LNCAP (cell line): Measurements from ENCODE around the gene PTPRJ.

Experiments used
- TF ChIP-seq, protein P1 (sequence below): fragments of 450-650 bp; IDR thresholded peaks from 2 replicates; pipeline ENCODE4 v1.5.1; 2017; ENCODE audit warnings: mild to moderate bottlenecking

Gene PTPRJ

GRCh38 chr11:48025984-48026340, 45.6 kb downstream of the PTPRJ start:
- TF ChIP-seq, protein P1, sequence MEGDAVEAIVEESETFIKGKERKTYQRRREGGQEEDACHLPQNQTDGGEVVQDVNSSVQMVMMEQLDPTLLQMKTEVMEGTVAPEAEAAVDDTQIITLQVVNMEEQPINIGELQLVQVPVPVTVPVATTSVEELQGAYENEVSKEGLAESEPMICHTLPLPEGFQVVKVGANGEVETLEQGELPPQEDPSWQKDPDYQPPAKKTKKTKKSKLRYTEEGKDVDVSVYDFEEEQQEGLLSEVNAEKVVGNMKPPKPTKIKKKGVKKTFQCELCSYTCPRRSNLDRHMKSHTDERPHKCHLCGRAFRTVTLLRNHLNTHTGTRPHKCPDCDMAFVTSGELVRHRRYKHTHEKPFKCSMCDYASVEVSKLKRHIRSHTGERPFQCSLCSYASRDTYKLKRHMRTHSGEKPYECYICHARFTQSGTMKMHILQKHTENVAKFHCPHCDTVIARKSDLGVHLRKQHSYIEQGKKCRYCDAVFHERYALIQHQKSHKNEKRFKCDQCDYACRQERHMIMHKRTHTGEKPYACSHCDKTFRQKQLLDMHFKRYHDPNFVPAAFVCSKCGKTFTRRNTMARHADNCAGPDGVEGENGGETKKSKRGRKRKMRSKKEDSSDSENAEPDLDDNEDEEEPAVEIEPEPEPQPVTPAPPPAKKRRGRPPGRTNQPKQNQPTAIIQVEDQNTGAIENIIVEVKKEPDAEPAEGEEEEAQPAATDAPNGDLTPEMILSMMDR = no peak

GRCh38 chr11:48028914-48029680, 48.7 kb downstream of the PTPRJ start:
- TF ChIP-seq, protein P1 = no peak

GRCh38 chr11:48029681-48030290, 49.4 kb downstream of the PTPRJ start:
- TF ChIP-seq, protein P1 = no peak

GRCh38 chr11:48031602-48032001, 51.2 kb downstream of the PTPRJ start:
- TF ChIP-seq, protein P1 = no peak

DNA sequence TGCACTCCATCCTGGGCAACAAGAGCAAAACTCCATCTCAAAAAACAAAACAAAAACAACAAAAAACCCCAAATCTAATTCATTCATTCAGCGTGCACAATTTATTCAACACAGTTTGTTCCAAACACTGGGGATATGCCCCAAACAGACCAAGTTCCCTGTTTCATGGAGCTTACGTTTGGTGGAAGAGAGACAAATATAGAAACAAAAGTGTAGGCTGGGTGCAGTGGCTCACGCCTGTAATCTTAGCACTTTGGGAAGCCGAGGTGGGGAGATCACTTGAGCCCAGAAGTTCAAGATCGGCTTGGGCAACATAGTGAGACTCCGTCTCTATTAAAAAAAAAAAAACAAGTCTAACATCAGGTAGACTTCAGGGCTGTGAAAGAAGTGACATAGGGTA, 52.4 kb downstream of the PTPRJ start:
- TF ChIP-seq, protein P1 = no peak

GRCh38 chr11:48033918-48034341, 53.6 kb downstream of the PTPRJ start:
- TF ChIP-seq, protein P1 = no peak

DNA sequence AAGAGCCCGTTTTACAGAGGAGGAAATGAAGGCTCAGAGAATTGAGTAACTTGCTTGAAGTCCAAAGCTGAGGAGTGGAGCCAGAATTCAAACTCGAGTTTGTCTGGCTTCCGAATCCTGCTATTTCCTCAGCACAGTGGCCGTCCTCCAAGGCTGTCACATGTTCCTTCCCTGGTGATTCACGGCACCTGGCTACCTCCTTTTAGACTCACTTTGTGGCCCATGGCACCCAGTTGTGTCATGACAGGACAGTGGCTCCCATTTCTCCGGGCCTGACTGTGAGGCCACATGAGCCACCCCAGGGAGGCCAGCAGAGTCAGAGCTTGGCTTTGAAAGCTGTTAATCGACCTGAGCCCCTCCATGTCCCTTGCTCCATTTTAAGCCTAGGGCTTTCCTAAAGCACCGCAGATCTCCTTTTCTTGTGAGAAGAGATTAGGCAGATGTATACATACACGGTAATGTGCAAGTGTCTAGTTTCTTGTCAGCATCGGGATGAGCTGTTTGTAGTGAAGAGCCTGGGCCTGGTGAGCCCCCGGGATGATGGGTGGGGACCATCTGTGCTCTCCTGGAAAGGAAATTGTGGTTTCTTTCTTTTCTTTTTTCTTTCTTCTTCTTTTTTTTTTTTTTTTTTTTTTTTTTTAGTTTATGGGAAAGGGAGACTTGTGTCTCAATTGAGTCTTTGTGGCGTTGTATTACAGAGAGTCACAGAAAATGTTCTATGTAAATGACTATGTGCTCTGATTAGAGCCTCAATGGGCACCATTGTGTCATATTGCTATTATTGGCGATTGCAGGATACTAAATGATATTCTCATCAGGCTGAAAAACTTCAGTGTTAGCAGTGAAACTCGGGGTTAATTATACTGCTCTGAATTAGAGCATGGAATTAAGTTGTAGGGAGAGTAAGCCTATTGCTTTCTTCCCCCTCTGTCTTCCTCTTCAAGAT, 54.8 kb downstream of the PTPRJ start:
- TF ChIP-seq, protein P1 = no peak
